NCI-H82 (cell line): ENCODE measurements around the gene GPR119.
"Not testable (repeated sequence)": the region's sequence is repeated elsewhere in the genome, so short reads cannot be mapped to it uniquely, and the experiment has no call there.

Source experiments
- DNase-seq: peaks from one replicate; lab custom pipeline; 2025; lab: John Stamatoyannopoulos, UW

GPR119 gene

DNA sequence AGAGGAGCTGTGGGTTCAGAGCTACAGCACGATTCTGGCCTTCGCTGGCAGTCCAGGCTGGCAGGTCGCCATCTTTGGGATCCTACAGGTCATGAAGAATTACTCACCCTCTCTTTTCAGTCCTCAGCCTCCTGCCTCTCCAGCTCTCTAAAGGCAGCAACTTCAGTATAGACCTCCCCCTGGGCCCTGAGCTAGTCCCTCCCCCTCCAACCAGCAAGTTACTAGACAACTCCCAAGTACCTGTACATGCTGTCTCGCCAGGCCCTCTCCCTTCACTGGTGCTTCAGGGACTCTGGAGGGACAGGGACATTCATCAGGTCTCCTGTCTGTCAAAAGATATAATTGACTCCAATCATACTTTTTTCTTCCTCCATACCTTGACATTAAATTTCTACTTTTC is at the start of gene GPR119:
Gene GPR119 (minus strand): TSS at position 155 of the 400 bp plus-strand sequence. CDS start 227 bp downstream, outside the sequence.
- DNase-seq = no peak

GRCh38 chrX:130429236-130429635 is 43.8 kb upstream of the GPR119 start:
- not testable (repeated sequence) for DNase-seq

DNA sequence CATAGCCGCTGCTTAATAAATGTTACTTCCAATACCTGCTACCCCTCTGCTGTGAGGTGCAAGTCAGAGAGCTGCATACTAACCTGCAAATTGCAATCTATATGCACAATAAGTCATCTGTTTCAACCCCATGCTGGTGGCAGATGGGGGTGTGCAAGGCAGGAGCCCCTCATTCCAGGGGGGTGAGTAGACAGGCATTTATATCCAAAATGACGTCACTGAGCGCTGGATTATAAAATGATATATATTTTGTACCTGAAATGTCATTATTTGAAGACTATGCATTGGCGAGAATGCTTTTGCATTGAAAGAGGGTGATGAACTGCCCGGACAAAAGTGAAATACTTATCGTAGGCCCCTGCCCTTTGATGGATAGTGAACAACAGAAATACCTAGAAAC is 41.1 kb upstream of the GPR119 start:
- no peak for DNase-seq

GRCh38 chrX:130419263-130419662 is 33.8 kb upstream of the GPR119 start:
- DNase-seq = no peak

- DNase-seq = no peak
These were observed 33.3 kb upstream of the GPR119 start for GRCh38 chrX:130418740-130419139.

- DNase-seq = no peak
These were observed 32.6 kb upstream of the GPR119 start for GRCh38 chrX:130418066-130418465.

DNA sequence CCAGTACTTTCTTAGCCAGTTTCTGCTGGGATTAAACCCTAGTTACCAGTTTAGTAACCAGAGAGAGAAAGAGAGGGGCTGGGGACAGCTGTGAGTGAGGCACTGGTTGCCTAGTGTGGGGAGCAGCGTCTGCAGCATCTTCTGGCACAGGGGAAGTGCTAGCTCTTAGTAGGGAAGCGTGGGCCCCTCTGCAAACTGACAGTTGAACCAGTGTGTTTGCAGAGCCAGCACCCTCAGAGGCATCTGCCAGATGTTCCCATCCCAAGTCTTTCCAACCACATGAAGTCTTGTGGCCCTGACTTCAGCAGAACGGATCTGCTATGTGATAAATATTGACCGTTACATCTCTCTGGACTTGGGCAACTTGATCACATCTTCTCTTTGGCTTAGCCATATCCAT is 31.3 kb upstream of the GPR119 start:
- no peak for DNase-seq

- DNase-seq = no peak
These were observed 29.7 kb upstream of the GPR119 start for GRCh38 chrX:130415201-130415600.

GRCh38 chrX:130414800-130415199 is 29.3 kb upstream of the GPR119 start:
- no peak for DNase-seq

DNA sequence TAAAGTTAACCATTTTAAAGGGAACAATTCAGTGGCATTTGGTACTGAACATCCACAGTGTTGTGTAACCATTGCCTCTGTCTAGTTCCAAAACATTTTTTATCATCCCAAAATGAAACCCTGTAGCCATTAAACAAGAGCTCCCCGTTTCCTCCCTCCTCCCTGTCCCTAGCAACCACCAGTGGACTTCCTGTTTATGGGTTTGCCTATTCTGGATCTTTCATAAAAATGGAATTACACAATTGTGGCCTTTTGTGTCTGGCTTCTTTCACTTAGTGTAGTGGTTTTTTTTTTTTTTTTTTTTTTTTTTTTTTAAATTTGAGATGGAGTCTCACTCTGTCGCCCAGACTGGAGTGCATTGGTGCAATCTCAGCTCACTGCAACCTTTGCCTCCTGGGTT is 27.9 kb upstream of the GPR119 start:
- DNase-seq = no peak

- DNase-seq = no peak
These were observed 16.8 kb upstream of the GPR119 start for GRCh38 chrX:130402208-130402684.

DNA sequence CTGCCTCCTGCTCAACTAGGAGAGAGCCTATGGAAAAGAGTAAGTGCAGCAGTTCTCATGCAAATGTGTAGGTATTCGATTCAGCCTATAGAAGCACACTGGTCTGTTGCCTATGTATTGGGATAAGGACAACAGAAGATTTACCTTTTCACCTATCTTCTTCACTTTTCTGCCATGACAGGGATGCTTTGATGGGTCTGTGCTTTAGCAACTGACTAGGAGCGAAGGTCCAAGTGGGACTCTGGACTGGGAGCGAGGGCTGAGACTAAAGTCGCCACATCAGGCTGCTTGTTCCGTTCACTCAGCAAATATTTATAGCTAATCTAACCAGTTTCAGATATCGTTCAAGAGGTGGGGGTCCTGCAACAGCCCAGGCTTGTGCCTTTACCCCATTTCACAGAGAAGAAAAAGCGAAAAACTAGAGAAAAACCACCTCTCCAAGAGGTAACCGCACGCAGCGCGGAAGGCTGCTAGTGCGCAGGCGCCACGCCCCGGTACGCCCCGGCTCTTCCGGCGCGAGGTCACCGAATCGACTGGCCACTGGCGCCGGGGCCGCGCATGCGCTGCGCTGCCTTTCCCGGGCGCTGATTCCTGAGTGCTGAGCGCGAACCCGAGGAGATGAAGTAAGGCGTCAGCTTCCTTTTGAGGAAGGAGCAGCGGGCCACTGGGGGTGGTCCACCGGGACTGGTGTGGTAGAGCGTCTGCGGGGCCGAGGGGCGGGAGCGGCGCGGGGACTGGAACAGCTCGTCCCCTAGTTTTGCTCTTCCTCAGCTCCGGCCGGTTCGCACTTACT is 16.1 kb upstream of the GPR119 start, which contains the start of gene RBMX2:
Gene RBMX2 (plus strand): TSS at position 573 of the 793 bp plus-strand sequence. CDS start 46 bp downstream, at position 619.
- peak; percentile 89 for DNase-seq

GRCh38 chrX:130395341-130395740 is 9.9 kb upstream of the GPR119 start:
- peak; percentile 3 for DNase-seq

GRCh38 chrX:130393451-130394074 is 8.1 kb upstream of the GPR119 start:
- DNase-seq = peak; percentile 73

GRCh38 chrX:130386408-130386808 is 934 bp upstream of the GPR119 start:
- no peak for DNase-seq

DNA sequence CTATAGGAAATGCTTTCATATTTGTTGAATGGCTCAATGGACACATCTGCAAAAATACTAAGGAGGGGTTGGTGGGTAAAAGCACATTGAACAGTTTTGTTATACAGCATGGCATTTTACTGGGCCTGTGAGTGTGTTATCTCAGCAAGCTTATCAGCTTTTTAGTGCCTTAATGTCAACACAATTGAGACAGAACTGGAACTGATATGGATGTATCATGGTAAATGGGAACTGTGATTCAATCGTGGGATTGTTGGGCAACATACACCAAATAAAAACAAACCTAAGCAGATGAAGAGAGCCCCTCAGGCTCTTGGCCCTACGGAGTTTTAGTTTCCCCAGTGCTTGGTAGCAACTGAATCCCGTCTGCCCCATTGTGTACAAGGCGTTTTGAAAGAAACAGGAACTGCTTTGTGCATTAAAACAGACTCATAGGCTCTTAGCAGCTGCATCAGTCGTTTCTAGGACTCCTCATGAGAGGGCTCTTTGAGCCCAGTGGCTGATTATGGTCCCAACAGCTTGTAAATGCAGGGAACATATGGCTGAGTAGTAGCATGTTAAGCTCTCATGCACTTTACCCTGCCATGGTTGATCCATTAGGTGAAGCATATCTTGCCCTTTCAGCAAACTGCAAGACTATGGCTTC is 7.3 kb downstream of the GPR119 start:
- DNase-seq = peak; percentile 92

DNA sequence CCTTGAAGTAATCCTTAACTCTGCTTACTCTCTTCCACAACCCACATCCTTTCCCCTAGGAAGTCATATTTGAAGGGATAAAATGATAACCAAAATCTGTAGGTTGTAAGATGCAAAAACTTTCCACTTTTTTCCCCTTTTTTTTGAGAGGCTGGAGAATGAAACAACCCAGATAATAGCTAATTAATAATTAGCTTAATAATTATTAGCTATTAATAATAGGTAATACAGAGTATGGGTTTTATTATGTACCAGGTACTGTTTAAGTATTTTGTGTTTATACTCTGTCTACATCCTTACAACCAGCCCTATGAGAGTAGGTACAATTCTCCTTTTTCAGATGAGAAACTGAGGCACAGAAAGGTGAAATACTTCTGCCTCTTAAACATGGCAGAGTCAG is 9.4 kb downstream of the GPR119 start:
- no peak for DNase-seq

- not testable (repeated sequence) for DNase-seq
These were observed 33.4 kb downstream of the GPR119 start for GRCh38 chrX:130352050-130352449.

GRCh38 chrX:130351567-130351966 is 33.9 kb downstream of the GPR119 start:
- DNase-seq = no peak

DNA sequence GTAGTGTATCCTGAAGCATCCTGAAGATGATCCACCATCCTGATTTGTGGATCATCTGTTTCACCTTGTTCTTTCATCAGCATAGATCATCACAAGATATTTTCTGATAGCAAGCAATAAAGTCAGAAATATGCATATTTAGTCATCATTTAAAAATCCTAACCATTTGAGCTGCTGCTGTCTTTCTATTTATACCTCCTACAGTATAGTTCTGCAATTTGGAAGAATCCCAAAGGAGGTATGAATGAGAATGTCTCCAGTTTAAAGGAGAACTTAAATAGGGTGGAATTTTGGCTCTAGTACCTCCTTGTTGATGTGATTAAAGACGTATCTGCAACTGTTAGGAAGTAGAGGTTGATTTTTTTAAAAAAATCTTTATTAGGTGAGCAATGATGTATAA is 38.2 kb downstream of the GPR119 start:
- no peak for DNase-seq

GRCh38 chrX:130343411-130343810 is 42.1 kb downstream of the GPR119 start:
- no peak for DNase-seq

DNA sequence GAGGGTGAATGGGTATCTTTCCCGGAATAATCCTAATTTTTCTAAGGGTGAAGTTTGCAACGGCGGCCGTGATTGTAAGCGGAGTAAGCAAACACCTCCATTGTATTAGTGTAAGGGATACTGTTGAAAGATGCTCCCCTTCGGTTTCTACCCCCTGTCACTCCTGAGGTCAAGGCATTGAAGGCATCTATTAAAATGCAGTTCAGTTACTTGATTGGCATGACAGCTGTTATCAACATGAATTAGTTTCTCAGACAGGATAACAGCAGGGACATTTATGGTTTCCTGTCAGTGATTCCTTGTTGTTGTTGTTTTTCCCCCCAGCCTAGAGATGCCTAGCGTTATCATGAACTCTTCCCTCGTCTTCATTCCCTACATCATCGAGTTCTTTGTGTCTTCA is 45.2 kb downstream of the GPR119 start:
- DNase-seq = no peak
